Thymus (tissue), 11 donors: Measurements from ENCODE around the gene ANGPTL2. TPM values are rescaled to one million over a fixed set of nuclear protein-coding genes. Genes with fewer than 3 reads are reported as not detected.

ENCODE experiments used
- DNase-seq, 9 donors: peaks; one replicate each; pipeline ENCODE4 v3.0.0-alpha.2; 2013; ENCODE audit warnings: low spot score in 9 of 9, low read depth in 6 of 9, missing footprints in 1 of 9
- H3K27ac ChIP-seq, 2 donors: one replicate each; pipeline ENCODE4 v1.5.1; 2013; ENCODE audit warnings: control low read depth in 1 of 2, low read depth in 1 of 2, low read length in 1 of 2, mild to moderate bottlenecking in 1 of 2, moderate library complexity in 1 of 2
- H3K27me3 ChIP-seq, 2 donors: one replicate each; pipeline ENCODE4 v1.5.1; 2013; ENCODE audit warnings: low read length in 1 of 2; ENCODE audit not compliant: control insufficient read depth in 2 of 2, insufficient read depth in 1 of 2
- H3K36me3 ChIP-seq, 2 donors: one replicate each; pipeline ENCODE4 v1.5.1; 2013; ENCODE audit warnings: low read length in 1 of 2, mild to moderate bottlenecking in 1 of 2, moderate library complexity in 1 of 2; ENCODE audit not compliant: control insufficient read depth in 2 of 2, insufficient read depth in 2 of 2
- H3K4me1 ChIP-seq, 2 donors: one replicate each; pipeline ENCODE4 v1.5.1; 2013; ENCODE audit warnings: low read length in 2 of 2; ENCODE audit not compliant: control insufficient read depth in 2 of 2, insufficient read depth in 2 of 2
- H3K4me3 ChIP-seq, 2 donors: one replicate each; pipeline ENCODE4 v1.5.1; 2013; ENCODE audit warnings: low read length in 2 of 2, control low read depth in 1 of 2, mild to moderate bottlenecking in 1 of 2
- H3K9me3 ChIP-seq, 2 donors: one replicate each; pipeline ENCODE4 v1.5.1; 2013; ENCODE audit warnings: low read length in 1 of 2, mild to moderate bottlenecking in 1 of 2; ENCODE audit not compliant: control insufficient read depth in 2 of 2, insufficient read depth in 1 of 2
- WGBS: extraction: QIAGEN DNeasy Blood & Tissue Kit; methylation state at CpG from one replicate; pipeline ENCODE4 v1.1.7; 2013; 5-methylcytosine and 5-hydroxymethylcytosine counted together
- polyA plus RNA-seq: library from polyadenylated mRNA; stranded (reverse); fragments of 200-250 nt; gene quantifications from one replicate; pipeline ENCODE4 v1.2.3, GENCODE V29; 2013
- total RNA-seq: library from RNA; stranded (reverse); fragments of 120-200 nt; gene quantifications from one replicate; pipeline ENCODE4 v1.2.4, GENCODE V29; 2013
- donor health status: healthy.

The ANGPTL2 gene
- total and polyA plus RNA-seq, 2 donors = 3.1 to 3.2 TPM

- Histone ChIP-seq H3K36me3 (no peaks in the 10 kb centered on the region), H3K9me3 (no peaks in the 10 kb centered on the region), H3K27ac (no peak overlapping the region), H3K4me1 (peaks cover 0 to 10% of the 10 kb centered on the region in 2 donors), H3K27me3 (peaks cover 0 to 3% of the 10 kb centered on the region in 2 donors), H3K4me3 (no peak overlapping the region)
- 97% methylated on average over 6 of the region's 6 CpGs for WGBS
- no peak for DNase-seq
Observed at GRCh38 chr9:127139775-127140174, 17.3 kb upstream of the ANGPTL2 start.

GRCh38 chr9:127139071-127139731 lies 16.8 kb upstream of the ANGPTL2 start:
- Histone ChIP-seq H3K36me3 (no peaks in the 10 kb centered on the region), H3K4me1 (peaks cover 0 to 10% of the 10 kb centered on the region in 2 donors), H3K9me3 (no peaks in the 10 kb centered on the region), H3K27ac (no peak overlapping the region), H3K4me3 (no peak overlapping the region), H3K27me3 (peaks cover 0 to 3% of the 10 kb centered on the region in 2 donors)
- WGBS = 96% methylated on average over 8 of the region's 8 CpGs
- DNase-seq = no peak

- Histone ChIP-seq H3K4me3 (no peak overlapping the region), H3K9me3 (no peaks in the 10 kb centered on the region), H3K36me3 (no peaks in the 10 kb centered on the region), H3K27ac (no peak overlapping the region), H3K4me1 (peaks cover 0 to 14% of the 10 kb centered on the region in 2 donors), H3K27me3 (peaks cover 0 to 3% of the 10 kb centered on the region in 2 donors)
- 97% methylated on average over 4 of the region's 4 CpGs for WGBS
- DNase-seq = no peak
Observed at GRCh38 chr9:127138444-127138843, 16.0 kb upstream of the ANGPTL2 start.

DNA sequence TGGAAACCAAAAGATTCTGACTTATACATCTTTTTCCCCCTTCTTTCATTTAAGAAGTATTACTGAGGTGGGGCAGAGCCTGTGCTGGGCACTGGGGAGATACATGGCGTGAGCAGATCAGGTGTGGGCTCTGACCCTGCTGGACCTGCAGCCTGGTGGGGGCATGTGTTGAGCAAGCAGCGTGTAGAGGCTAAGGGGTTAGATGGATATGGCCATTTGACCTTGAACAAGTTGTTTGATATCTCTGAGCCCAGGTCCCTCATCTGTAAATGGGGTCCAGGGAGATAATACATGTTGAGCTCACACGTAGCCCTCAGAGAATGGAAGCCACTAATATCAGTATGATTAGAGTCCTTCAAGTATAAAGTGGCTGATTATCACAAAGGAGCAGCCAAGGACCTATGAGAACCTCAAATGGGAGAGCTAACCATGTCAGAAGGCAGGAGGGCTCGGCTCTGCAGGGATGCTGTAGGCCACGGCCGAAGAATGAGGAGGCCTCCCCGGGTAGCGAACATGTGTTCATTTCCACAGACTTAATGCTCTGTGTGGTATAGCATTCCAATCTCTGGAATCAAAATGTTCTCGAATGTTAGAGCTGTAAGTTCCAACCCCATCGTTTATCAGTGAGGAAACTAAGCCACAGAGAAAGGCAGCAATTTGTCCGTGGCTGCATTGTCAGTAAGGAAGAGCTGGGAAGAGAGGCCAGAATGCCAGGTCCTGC lies 15.4 kb upstream of the ANGPTL2 start:
- no peak overlapping the region for H3K27ac ChIP-seq
- peaks cover 0 to 3% of the 10 kb centered on the region in 2 donors for H3K27me3 ChIP-seq
- H3K36me3 ChIP-seq = no peaks in the 10 kb centered on the region
- no peak for DNase-seq
- no peak overlapping the region for H3K4me3 ChIP-seq
- H3K4me1 ChIP-seq = peaks cover 0 to 14% of the 10 kb centered on the region in 2 donors
- no peaks in the 10 kb centered on the region for H3K9me3 ChIP-seq
- WGBS = 97% methylated on average over 11 of the region's 11 CpGs

GRCh38 chr9:127136880-127137639 lies 14.6 kb upstream of the ANGPTL2 start:
- WGBS = 95% methylated on average over 5 of the region's 5 CpGs
- Histone ChIP-seq H3K9me3 (no peaks in the 10 kb centered on the region), H3K27me3 (peaks cover 0 to 3% of the 10 kb centered on the region in 2 donors), H3K27ac (no peak overlapping the region), H3K4me1 (peaks cover 0 to 14% of the 10 kb centered on the region in 2 donors), H3K36me3 (no peaks in the 10 kb centered on the region), H3K4me3 (no peak overlapping the region)
- no peak for DNase-seq

DNA sequence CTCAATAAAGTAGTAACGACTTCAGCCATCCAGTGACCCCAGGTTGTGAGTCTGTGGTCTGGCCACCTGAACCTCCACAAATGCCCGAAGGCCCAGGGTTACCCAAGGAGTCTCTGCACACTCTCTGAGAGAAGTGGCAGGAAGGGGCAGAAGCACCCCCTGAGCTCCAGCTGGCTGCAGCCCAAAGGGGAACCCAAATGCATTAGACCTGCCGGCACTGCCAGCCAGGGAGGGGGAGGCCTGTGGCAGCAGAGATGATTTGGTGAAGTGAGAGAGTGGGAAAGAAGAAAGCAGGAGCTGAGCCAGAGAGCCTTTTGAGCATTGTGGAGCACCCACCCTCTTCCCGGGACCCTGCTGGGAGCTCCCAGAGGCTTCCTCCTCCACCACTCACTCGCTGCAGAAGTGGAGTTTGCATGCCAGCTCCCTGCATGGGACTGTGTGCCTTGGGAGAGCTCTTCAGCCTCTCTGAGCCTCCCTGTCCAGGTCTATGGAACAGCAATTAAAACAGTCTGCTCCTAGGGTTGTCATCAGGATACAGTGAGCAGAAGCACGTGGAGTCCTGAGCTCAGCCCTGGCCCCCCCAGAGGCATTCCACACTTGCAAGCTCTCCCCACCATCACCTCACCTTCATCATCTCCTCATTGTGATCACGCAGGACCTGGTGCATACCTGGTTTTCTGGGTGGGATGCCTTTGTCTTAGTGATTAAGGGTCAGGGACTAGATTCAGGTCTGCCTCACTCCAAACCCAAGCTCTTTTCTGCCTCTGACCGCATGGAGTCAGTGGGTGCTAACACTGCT lies 13.8 kb upstream of the ANGPTL2 start:
- peaks cover 0 to 14% of the 10 kb centered on the region in 2 donors for H3K4me1 ChIP-seq
- no peak overlapping the region for H3K27ac ChIP-seq
- WGBS = 96% methylated on average over 8 of the region's 8 CpGs
- H3K27me3 ChIP-seq = peaks cover 0 to 3% of the 10 kb centered on the region in 2 donors
- DNase-seq = no peak
- no peaks in the 10 kb centered on the region for H3K9me3 ChIP-seq
- no peaks in the 10 kb centered on the region for H3K36me3 ChIP-seq
- H3K4me3 ChIP-seq = no peak overlapping the region

DNA sequence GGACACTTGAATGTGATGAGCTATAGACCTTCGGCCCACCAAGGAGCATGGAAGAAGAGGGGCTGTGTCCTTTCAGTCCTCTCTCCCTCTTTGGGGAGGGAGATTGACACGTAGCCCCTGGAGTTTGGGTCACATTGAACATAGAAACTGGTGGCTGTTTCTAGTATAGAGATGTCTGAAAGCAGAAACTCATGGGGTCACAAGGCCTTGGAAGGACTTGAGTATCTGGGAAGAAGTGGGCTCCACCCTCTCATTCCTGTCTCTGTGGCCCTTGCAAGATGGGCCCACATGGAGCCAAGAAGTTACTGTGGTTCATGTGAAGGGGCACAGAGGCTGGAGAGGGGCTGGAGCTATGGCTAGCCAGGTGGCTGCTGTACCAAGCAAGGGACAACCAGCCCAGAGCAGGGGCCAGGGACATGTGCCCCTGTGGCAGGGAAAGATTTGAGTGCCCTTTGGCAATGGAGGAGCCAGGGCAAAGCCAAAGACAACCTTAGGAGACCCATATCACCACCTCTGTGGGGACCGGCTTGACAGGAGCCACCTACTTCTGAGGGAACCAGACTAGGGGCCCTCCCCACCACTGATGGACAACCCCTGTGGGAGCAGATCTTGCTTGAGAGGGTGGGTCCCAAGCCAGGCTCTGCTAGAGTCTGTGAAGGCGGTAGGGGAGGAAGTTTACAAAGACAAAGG lies 12.8 kb upstream of the ANGPTL2 start:
- Histone ChIP-seq H3K4me1 (peaks cover 0 to 9% of the 10 kb centered on the region in 2 donors), H3K9me3 (no peaks in the 10 kb centered on the region), H3K4me3 (no peak overlapping the region), H3K36me3 (no peaks in the 10 kb centered on the region), H3K27ac (no peak overlapping the region), H3K27me3 (no peaks in the 10 kb centered on the region)
- WGBS = 94% methylated on average over 4 of the region's 4 CpGs
- DNase-seq = no peak

GRCh38 chr9:127133739-127134167 lies 11.3 kb upstream of the ANGPTL2 start:
- H3K27ac ChIP-seq = peak overlapping the region; percentile 49 to 71
- 88% methylated on average over 13 of the region's 13 CpGs for WGBS
- no peaks in the 10 kb centered on the region for H3K36me3 ChIP-seq
- H3K27me3 ChIP-seq = no peaks in the 10 kb centered on the region
- no peak for DNase-seq
- no peaks in the 10 kb centered on the region for H3K9me3 ChIP-seq
- no peak overlapping the region for H3K4me3 ChIP-seq
- peaks cover 0 to 4% of the 10 kb centered on the region in 2 donors for H3K4me1 ChIP-seq
